NOMO-1 treated with dmso at 0.1 percent for 144 hours (cell line): ENCODE results near the gene ACSL5.
"Not testable (repeated sequence)": the region's sequence is repeated elsewhere in the genome, so short reads cannot be mapped to it uniquely, and the experiment has no call there.

ENCODE experiments used
- DNase-seq: peaks from one replicate; lab custom pipeline; 2025; ENCODE audit not compliant: unreplicated experiment; lab: John Stamatoyannopoulos, UW

Gene ACSL5

DNA sequence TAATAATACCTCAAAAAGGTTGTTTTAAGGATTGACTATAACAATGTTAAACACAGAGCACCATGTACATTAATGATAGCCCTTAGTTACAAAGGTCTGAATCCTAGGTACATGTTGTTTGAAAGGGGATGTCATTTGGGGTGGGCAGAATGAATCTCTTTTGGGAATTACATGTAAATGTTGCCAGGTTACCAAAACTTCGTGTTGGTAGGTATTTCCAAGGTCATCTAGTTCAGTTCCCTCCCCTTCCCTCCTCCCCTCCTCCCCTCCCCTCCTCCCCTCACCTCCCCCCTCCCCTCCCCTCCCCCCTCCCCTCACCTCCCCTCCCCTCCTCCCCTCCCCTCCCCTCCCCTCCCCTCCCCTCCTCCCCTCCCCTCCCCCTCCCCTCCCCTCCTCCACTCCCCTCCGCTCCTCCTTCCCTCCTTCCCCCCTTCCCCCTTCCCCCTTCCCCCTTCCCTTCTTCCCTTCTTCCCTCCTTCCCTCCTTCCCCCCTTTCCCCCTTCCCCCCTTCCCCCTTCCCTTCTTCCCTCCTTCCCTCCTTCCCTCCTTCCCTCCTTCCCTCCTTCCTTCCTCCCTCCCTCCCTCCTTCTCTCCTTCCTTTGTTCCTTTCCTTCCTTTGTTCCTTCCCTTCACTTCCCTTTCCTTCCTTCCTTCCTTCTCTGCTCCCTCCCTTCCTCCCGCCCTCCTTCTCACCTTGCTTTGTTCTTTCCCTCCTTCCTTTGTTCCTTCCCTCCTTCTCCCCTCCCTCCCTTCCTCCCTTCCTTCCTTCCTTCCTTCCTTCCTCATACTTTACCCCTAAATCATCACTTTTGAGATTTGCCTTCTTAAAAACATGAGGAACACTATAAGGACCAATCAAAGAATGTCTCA, 81.2 kb downstream of the ACSL5 start:
- no peak for DNase-seq

DNA sequence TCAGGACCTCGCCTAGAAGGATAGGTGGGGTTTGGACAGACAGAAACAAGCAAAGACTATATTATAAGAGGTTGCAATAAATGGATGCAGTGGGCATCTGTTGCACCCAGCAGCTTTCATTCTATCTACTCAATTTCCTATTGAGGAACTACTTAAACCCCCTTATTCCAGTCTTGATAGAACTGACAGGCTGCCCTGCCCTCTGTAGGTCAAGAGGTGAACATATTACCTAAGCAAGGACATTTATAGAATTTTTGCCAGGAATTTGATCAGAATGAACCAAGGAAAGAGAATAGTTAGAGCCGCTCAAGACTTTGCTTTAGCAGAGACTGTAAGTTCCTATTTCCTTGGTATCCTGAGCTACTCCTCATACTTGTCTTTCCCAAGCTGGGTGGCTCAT, 82.6 kb downstream of the ACSL5 start:
- no peak for DNase-seq

DNA sequence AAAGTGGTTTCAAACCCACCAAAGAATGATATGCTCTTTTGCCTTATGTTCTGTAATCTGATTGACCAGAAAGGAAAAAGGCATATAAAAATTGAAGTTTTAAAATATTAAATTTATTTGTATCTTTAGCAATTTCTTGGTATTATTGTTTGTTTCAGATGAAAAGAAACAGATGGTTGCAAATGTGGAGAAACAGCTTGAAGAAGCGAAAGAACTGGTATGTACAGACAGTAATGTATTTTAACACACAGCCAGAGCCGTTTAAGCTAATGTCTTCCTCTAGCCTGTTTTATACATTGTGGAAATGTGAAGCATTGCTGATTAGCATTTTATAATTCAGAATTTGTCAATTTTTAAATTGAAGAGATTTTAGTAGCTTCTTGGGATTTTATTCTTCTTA, 86.5 kb downstream of the ACSL5 start:
- no peak for DNase-seq

GRCh38 chr10:112461029-112461887, 87.3 kb downstream of the ACSL5 start:
- DNase-seq = no peak

DNA sequence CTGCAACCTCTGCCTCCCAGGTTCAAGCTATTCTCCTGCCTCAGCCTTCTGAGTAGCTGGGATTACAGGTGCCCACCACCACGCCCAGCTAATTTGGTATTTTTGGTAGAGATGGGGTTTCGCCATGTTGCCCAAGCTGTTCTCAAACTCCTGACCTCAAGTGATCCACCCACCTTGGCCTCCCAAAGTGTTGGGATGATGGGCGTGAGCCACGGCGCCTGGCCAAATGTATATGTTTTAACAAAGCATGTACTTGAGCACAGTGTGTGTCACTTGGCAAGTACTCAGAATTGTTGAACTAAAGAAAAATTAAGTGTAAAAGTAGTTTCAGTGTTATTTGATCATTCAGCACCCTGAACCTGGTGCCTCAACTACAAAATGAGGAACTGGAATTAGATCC, 90.2 kb downstream of the ACSL5 start:
- DNase-seq = not testable (repeated sequence)

GRCh38 chr10:112465299-112465883, 91.5 kb downstream of the ACSL5 start:
- DNase-seq = no peak

- no peak for DNase-seq
These were observed 92.9 kb downstream of the ACSL5 start for GRCh38 chr10:112466802-112467201.

GRCh38 chr10:112467541-112468075, 93.7 kb downstream of the ACSL5 start:
- no peak for DNase-seq

- no peak for DNase-seq
These were observed 98.1 kb downstream of the ACSL5 start for GRCh38 chr10:112471878-112472487.

GRCh38 chr10:112475575-112476218, 101.8 kb downstream of the ACSL5 start:
- no peak for DNase-seq
